Left lung (tissue), 10 donors: ENCODE results near the gene CDC20. TPM values are rescaled to one million over a fixed set of nuclear protein-coding genes. Genes with fewer than 3 reads are reported as not detected.

Source experiments
- ATAC-seq: fragments of 200-7000 bp; cut with Tn5 transposase; one replicate; pipeline ENCODE4 v1.9.1; 2020; ENCODE audit warnings: moderate library complexity
- DNase-seq, 4 donors: peaks; one replicate each; pipeline ENCODE4 v3.0.0-alpha.2; 2013 to 2020
- H3K27ac ChIP-seq, 2 donors: fragments of 200-600 bp; sonication (generic) in 1 of 2; one replicate each; pipeline versions ENCODE4 v1.5.0 to v1.8.0; 2020 to 2021
- H3K27me3 ChIP-seq, 2 donors: fragments of 200-600 bp; sonication (generic) in 1 of 2; one replicate each; pipeline versions ENCODE4 v1.5.0 to v1.8.0; 2020 to 2021
- H3K36me3 ChIP-seq, 2 donors: fragments of 200-600 bp; sonication (generic) in 1 of 2; one replicate each; pipeline versions ENCODE4 v1.5.0 to v1.8.0; 2020 to 2021
- H3K4me1 ChIP-seq, 2 donors: fragments of 200-600 bp; one replicate each; pipeline ENCODE4 v1.8.0; 2021
- H3K4me3 ChIP-seq, 2 donors: fragments of 200-600 bp; sonication (generic) in 1 of 2; one replicate each; pipeline versions ENCODE4 v1.5.0 to v1.8.0; 2020 to 2021; ENCODE audit warnings: mild to moderate bottlenecking in 1 of 2
- H3K9me3 ChIP-seq, 2 donors: fragments of 200-600 bp; sonication (generic) in 1 of 2; one replicate each; pipeline versions ENCODE4 v1.5.0 to v1.8.0; 2020 to 2021
- intact Hi-C, 2 donors: fragments of 100-400 bp; cut with DNase I; formaldehyde crosslinking; loops; one replicate each; pipeline versions ENCODE4 v1.11.2 to v1.14.2; 2022
- polyA plus RNA-seq, 6 donors: library from polyadenylated mRNA; unstranded; fragments of 120-200 nt; gene quantifications; one replicate each; pipeline ENCODE4 v1.2.1, GENCODE V29; 2013; ENCODE audit not compliant: insufficient read length in 6 of 6
- total RNA-seq, 2 donors: library from RNA; stranded (reverse); fragmentation: NEBNext Ultra II Directional; extraction: Animal tissue kit (Norgen Biotek cat#: 25700); gene quantifications; one replicate each; pipeline ENCODE4 v1.2.1, GENCODE V29; 2021
- TF ChIP-seq, protein P1 (sequence below), 2 donors: fragments of 200-600 bp; sonication (generic) in 1 of 2; IDR thresholded peaks; one replicate each; pipeline versions ENCODE4 v1.5.0 to v1.8.0; 2021; ENCODE audit warnings: antibody characterized with exemption in 2 of 2
- donor health status: DM: no; HTN: yes; CAD: no.
- donor health status: DM: no; HTN: no; CAD: no.

Gene CDC20
- total and polyA plus RNA-seq, 8 donors = 7.9 to 73.7 (median 31.7) TPM

DNA sequence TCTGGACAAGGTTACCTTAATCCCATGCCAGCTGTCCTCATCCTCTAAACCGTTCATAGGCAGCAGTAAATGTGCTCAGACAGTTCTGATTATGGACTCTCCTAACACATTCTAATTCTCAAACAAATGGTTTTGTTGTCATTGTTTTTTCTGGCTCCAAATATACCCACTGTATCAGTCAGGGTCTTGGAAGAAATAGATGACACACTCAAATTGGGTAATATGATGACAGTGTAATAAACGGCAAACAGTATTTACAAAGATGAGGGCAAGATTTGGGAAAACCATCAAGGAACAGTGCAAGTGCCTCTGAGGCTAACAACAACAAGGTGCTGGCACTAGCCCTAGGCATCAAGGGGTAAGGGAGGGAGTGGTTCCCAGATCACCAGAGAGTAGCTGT is 4.3 kb upstream of the CDC20 start:
- TF ChIP-seq, protein P1, sequence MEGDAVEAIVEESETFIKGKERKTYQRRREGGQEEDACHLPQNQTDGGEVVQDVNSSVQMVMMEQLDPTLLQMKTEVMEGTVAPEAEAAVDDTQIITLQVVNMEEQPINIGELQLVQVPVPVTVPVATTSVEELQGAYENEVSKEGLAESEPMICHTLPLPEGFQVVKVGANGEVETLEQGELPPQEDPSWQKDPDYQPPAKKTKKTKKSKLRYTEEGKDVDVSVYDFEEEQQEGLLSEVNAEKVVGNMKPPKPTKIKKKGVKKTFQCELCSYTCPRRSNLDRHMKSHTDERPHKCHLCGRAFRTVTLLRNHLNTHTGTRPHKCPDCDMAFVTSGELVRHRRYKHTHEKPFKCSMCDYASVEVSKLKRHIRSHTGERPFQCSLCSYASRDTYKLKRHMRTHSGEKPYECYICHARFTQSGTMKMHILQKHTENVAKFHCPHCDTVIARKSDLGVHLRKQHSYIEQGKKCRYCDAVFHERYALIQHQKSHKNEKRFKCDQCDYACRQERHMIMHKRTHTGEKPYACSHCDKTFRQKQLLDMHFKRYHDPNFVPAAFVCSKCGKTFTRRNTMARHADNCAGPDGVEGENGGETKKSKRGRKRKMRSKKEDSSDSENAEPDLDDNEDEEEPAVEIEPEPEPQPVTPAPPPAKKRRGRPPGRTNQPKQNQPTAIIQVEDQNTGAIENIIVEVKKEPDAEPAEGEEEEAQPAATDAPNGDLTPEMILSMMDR (IDR thresholded peaks at IDR 0.05) = no peak
- ATAC-seq = no peak
- intact Hi-C loops = no loop called here
- H3K4me3 ChIP-seq = no peak overlapping the region
- DNase-seq = no peak
- peaks cover 18% of the 10 kb centered on the region in 2 donors for H3K4me1 ChIP-seq
- H3K27ac ChIP-seq = no peak overlapping the region
- H3K9me3 ChIP-seq = no peaks in the 10 kb centered on the region
- no peaks in the 10 kb centered on the region for H3K27me3 ChIP-seq
- no peaks in the 10 kb centered on the region for H3K36me3 ChIP-seq

DNA sequence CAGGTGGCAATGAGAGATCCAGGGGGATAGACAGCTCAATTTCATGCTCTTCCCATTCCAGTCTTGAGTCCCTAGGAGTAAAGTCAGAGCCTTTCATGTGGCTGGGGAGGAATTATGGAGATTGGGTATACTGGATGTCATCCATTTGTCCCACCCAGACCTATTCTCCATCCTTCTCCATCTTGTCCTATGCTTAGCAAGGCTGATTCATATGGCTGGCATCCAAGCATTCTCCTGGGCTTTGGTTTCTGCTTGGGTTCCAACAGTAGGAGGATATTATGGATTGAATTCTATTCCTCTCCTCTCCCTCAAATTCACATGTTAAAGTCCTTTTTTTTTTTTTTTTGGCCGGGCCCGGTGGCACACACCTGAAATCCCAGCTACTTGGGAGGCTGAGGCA is 3.8 kb upstream of the CDC20 start:
- intact Hi-C loops = no loop called here
- Histone ChIP-seq H3K4me3 (no peak overlapping the region), H3K4me1 (peaks cover 15 to 22% of the 10 kb centered on the region in 2 donors), H3K9me3 (no peaks in the 10 kb centered on the region), H3K27ac (no peak overlapping the region), H3K27me3 (no peaks in the 10 kb centered on the region), H3K36me3 (no peaks in the 10 kb centered on the region)
- ATAC-seq = no peak
- DNase-seq = no peak
- TF ChIP-seq, protein P1 (IDR thresholded peaks at IDR 0.05) = no peak

DNA sequence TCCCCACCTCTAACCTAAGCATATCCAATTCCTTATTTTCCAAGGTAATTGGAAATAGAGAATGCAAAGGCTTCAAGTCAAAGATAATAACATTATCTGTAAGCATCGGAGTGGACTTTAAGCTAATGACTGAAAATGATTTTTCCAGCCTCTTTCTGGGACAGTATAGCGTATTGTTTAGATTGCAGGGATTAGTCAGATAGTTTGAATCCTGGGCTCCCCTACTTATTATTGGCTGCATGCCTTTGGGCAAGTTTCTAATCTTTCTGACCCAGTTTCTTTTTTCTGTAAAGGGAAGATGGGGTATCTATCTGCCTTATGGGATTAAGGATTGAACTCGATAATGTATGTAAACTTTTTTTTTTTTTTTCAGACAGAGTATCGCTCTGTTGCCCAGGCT is 1.5 kb upstream of the CDC20 start:
- Histone ChIP-seq H3K27me3 (no peaks in the 10 kb centered on the region), H3K9me3 (no peaks in the 10 kb centered on the region), H3K4me3 (no peak overlapping the region), H3K27ac (no peak overlapping the region), H3K4me1 (peaks cover 13 to 34% of the 10 kb centered on the region in 2 donors), H3K36me3 (peaks cover 0 to 22% of the 10 kb centered on the region in 2 donors)
- no peak for DNase-seq
- TF ChIP-seq, protein P1 (IDR thresholded peaks at IDR 0.05) = no peak
- intact Hi-C loops = no loop called here
- ATAC-seq = no peak

DNA sequence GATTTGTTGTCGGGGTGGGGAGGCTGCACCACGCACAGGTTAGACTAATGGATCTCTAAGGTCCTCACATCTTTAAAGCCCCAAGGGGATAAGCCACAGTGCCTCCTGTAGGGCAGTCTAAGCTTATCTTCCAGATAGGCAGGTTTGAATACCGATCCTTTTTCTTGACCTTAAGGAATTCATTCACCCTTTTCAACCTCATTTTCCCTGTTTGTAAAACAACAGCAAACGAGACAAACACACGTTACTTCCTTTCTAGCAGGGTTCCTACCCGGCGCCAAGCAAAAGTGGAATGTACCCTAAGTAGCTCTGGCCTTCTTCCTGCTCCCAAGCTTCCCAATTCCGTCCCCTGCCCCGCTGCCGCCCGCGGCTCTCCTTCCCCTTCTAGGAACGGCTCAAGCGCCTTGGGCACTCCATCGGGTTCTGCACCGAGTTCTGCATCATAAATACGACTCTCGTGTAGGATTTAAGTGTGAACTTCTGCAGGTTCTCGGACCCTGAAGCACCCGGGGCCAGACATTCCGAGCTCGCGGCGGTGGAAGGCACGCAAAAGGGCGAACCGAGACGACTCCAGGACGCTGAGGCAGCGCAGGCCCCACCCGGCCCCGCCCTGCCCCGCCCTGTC is 548 bp upstream of the CDC20 start:
- H3K9me3 ChIP-seq = no peaks in the 10 kb centered on the region
- intact Hi-C loops = no loop called here
- peaks cover 13 to 35% of the 10 kb centered on the region in 2 donors for H3K4me1 ChIP-seq
- H3K4me3 ChIP-seq = peak overlapping the region; percentile 64 to 68
- no peaks in the 10 kb centered on the region for H3K27me3 ChIP-seq
- H3K36me3 ChIP-seq = peaks cover 0 to 31% of the 10 kb centered on the region in 2 donors
- DNase-seq (no peak), ATAC-seq (peak; percentile 78)
- peak overlapping the region; percentile 94 to 98 for H3K27ac ChIP-seq
- TF ChIP-seq, protein P1 (IDR thresholded peaks at IDR 0.05) = peak in 1 of 2 donors; percentile 22

DNA sequence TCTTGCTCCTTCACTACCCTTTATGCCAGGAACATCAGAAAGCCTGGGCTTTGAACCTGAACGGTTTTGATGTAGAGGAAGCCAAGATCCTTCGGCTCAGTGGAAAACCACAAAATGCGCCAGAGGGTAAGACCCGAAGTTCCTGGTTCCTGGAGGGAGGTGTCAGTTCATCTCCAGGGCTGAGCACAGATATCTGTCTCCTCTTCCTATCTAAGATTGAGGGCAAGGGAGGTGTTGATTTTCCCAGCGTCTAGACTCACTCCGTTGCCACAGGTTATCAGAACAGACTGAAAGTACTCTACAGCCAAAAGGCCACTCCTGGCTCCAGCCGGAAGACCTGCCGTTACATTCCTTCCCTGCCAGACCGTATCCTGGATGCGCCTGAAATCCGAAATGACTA is 915 bp downstream of the CDC20 start:
- ATAC-seq (no peak), DNase-seq (no peak)
- no peaks in the 10 kb centered on the region for H3K9me3 ChIP-seq
- H3K27ac ChIP-seq = no peak overlapping the region
- H3K27me3 ChIP-seq = no peaks in the 10 kb centered on the region
- H3K4me1 ChIP-seq = peaks cover 13 to 47% of the 10 kb centered on the region in 2 donors
- TF ChIP-seq, protein P1 (IDR thresholded peaks at IDR 0.05) = no peak
- peak overlapping the region in 1 of 2 donors; percentile 64 for H3K4me3 ChIP-seq
- intact Hi-C loops = no loop called here
- H3K36me3 ChIP-seq = peaks cover 6 to 46% of the 10 kb centered on the region in 2 donors
